Stomach smooth muscle (tissue), 2 donors: ENCODE results near the gene AHDC1.

Source experiments
- H3K27ac ChIP-seq: one replicate; pipeline ENCODE4 v1.7.0; 2013; ENCODE audit warnings: mild to moderate bottlenecking, low read length, inconsistent platforms
- H3K27me3 ChIP-seq, 2 donors: one replicate each; pipeline ENCODE4 v1.7.0; 2013; ENCODE audit warnings: low read length in 2 of 2; ENCODE audit not compliant: insufficient read depth in 2 of 2, control insufficient read depth in 1 of 2
- H3K36me3 ChIP-seq, 2 donors: one replicate each; pipeline ENCODE4 v1.7.0; 2013; ENCODE audit warnings: low read length in 2 of 2; ENCODE audit not compliant: control insufficient read depth in 2 of 2, insufficient read depth in 2 of 2
- H3K4me1 ChIP-seq: one replicate; pipeline ENCODE4 v1.7.0; 2013; ENCODE audit warnings: low read length; ENCODE audit not compliant: control insufficient read depth, insufficient read depth
- H3K4me3 ChIP-seq, 2 donors: one replicate each; pipeline ENCODE4 v1.7.0; 2013; ENCODE audit warnings: low read length in 2 of 2
- H3K9ac ChIP-seq, 2 donors: one replicate each; pipeline ENCODE4 v1.7.0; 2013; ENCODE audit warnings: low read length in 2 of 2, mild to moderate bottlenecking in 1 of 2
- H3K9me3 ChIP-seq, 2 donors: one replicate each; pipeline ENCODE4 v1.7.0; 2013; ENCODE audit warnings: low read length in 2 of 2; ENCODE audit not compliant: control insufficient read depth in 2 of 2
- donor health status: healthy.
- donor health status: Pancreatic carcinoma.

Gene AHDC1

GRCh38 chr1:27603681-27604578 lies at the start of gene AHDC1:
Gene AHDC1 (minus strand): TSS chr1:27604144. CDS start chr1:27552115, 52,029 bp downstream.
- H3K36me3 ChIP-seq: no peaks in the 10 kb centered on the region
- H3K27ac ChIP-seq: peak within 1 kb of the TSS; percentile 80
- no peaks in the 10 kb centered on the region for H3K27me3 ChIP-seq
- peak within 1 kb of the TSS; percentile 81 to 84 for H3K4me3 ChIP-seq
- peaks cover 40% of the 10 kb centered on the region for H3K4me1 ChIP-seq
- H3K9me3 ChIP-seq: no peaks in the 10 kb centered on the region
- H3K9ac ChIP-seq: peak within 1 kb of the TSS; percentile 75 to 80

GRCh38 chr1:27652111-27652864 lies 48.3 kb upstream of the AHDC1 start:
- Histone ChIP-seq H3K9ac (no peak overlapping the region), H3K36me3 (no peaks in the 10 kb centered on the region), H3K27me3 (no peaks in the 10 kb centered on the region), H3K4me3 (no peak overlapping the region), H3K4me1 (peaks cover 32% of the 10 kb centered on the region), H3K27ac (no peak overlapping the region), H3K9me3 (no peaks in the 10 kb centered on the region)

GRCh38 chr1:27650539-27651175 lies 46.7 kb upstream of the AHDC1 start:
- Histone ChIP-seq H3K36me3 (no peaks in the 10 kb centered on the region), H3K27ac (no peak overlapping the region), H3K4me1 (peaks cover 23% of the 10 kb centered on the region), H3K27me3 (no peaks in the 10 kb centered on the region), H3K9me3 (no peaks in the 10 kb centered on the region), H3K4me3 (no peak overlapping the region), H3K9ac (no peak overlapping the region)

GRCh38 chr1:27650171-27650538 lies 46.2 kb upstream of the AHDC1 start:
- no peak overlapping the region for H3K9ac ChIP-seq
- H3K27ac ChIP-seq: no peak overlapping the region
- H3K4me1 ChIP-seq: peaks cover 18% of the 10 kb centered on the region

GRCh38 chr1:27649306-27649635 lies 45.3 kb upstream of the AHDC1 start:
- Histone ChIP-seq H3K4me1 (peaks cover 16% of the 10 kb centered on the region), H3K9ac (no peak overlapping the region), H3K9me3 (no peaks in the 10 kb centered on the region), H3K27ac (no peak overlapping the region), H3K27me3 (no peaks in the 10 kb centered on the region), H3K4me3 (no peak overlapping the region), H3K36me3 (no peaks in the 10 kb centered on the region)

More at GRCh38 chr1:27650171-27650538, 46.2 kb upstream of the AHDC1 start:
- Histone ChIP-seq H3K4me3 (no peak overlapping the region), H3K27me3 (no peaks in the 10 kb centered on the region), H3K9me3 (no peaks in the 10 kb centered on the region), H3K36me3 (no peaks in the 10 kb centered on the region)

DNA sequence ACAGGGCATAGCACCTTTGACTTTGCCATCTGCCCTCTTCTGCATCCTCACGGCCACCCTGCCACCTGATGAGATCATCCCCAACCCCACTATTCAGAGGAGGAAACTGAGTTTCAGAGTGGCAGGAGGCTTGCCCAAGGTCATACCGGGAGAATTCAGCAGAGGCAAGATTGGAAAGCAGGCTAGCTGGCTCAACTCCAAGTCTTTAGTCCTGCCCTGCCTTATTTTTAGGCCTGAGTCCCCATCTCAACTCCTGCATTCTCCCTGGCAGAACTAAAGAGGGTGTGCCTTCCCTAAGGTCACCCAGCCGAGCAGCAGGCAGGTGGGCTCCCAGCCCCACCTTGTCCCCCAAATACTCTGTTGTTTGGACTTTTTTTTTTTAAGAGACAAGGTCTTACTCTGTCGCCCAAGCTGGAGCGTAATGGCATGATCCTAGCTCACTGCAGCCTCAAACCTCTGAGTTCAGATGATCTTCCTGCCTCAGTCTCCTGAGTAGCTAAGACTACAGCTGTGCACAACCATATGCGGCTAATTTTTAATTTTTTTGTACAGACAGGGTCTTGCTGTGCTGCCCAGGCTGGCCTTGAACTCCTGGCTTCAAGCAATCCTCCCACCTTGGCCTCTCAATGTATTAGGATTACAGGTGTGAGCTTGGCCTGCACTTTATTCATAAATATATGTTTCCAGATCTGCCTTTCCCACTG lies 44.8 kb upstream of the AHDC1 start:
- no peaks in the 10 kb centered on the region for H3K9me3 ChIP-seq
- peaks cover 18% of the 10 kb centered on the region for H3K4me1 ChIP-seq
- no peak overlapping the region for H3K4me3 ChIP-seq
- H3K27ac ChIP-seq: no peak overlapping the region
- H3K9ac ChIP-seq: no peak overlapping the region
- no peaks in the 10 kb centered on the region for H3K27me3 ChIP-seq
- no peaks in the 10 kb centered on the region for H3K36me3 ChIP-seq

GRCh38 chr1:27647328-27647727 lies 43.4 kb upstream of the AHDC1 start:
- H3K27me3 ChIP-seq: no peaks in the 10 kb centered on the region
- H3K9me3 ChIP-seq: no peaks in the 10 kb centered on the region
- H3K27ac ChIP-seq: no peak overlapping the region
- no peak overlapping the region for H3K9ac ChIP-seq
- H3K36me3 ChIP-seq: no peaks in the 10 kb centered on the region
- no peak overlapping the region for H3K4me3 ChIP-seq
- H3K4me1 ChIP-seq: peaks cover 21% of the 10 kb centered on the region

DNA sequence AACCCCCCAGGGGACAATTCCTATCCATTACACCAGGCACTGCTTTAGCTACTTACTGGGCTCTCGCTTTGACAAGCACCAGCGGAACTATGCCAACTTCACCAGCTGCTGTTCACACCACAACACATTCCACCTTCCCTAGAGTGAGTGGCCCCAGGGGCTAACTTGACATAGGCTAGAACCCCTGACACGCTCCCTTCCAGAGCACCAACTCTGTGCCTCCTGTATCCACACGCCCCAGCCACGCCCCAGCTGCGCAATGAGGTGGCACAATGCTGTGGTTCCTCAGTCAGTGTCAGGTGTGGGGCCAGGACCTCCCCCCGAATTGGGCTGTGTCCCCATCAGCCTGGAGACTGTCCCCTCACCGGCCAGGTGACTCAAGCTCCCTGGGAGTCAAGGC lies 42.7 kb upstream of the AHDC1 start:
- Histone ChIP-seq H3K9me3 (no peaks in the 10 kb centered on the region), H3K27me3 (no peaks in the 10 kb centered on the region), H3K4me3 (no peak overlapping the region), H3K36me3 (no peaks in the 10 kb centered on the region), H3K9ac (no peak overlapping the region), H3K4me1 (peaks cover 21% of the 10 kb centered on the region), H3K27ac (no peak overlapping the region)

DNA sequence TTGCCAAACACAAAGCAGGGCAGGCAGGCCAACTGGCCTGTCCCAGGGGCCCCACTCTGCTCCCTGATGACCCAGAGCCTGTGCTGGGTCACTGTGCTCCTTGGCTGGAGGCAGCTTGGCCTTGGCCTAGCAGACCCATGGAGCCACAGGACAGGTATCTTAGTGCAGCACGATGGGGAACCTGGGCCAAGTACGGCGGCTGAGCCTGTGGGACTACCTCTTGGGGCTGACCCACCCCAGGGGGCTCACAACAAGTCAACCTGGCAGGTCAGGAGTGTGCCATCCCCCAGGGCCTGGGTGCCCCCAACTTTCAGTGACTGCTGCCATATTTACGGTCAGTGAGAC lies 41.1 kb upstream of the AHDC1 start:
- no peak overlapping the region for H3K9ac ChIP-seq
- no peaks in the 10 kb centered on the region for H3K27me3 ChIP-seq
- H3K4me1 ChIP-seq: peaks cover 13% of the 10 kb centered on the region
- no peak overlapping the region for H3K27ac ChIP-seq
- no peak overlapping the region for H3K4me3 ChIP-seq
- H3K36me3 ChIP-seq: no peaks in the 10 kb centered on the region
- H3K9me3 ChIP-seq: no peaks in the 10 kb centered on the region

DNA sequence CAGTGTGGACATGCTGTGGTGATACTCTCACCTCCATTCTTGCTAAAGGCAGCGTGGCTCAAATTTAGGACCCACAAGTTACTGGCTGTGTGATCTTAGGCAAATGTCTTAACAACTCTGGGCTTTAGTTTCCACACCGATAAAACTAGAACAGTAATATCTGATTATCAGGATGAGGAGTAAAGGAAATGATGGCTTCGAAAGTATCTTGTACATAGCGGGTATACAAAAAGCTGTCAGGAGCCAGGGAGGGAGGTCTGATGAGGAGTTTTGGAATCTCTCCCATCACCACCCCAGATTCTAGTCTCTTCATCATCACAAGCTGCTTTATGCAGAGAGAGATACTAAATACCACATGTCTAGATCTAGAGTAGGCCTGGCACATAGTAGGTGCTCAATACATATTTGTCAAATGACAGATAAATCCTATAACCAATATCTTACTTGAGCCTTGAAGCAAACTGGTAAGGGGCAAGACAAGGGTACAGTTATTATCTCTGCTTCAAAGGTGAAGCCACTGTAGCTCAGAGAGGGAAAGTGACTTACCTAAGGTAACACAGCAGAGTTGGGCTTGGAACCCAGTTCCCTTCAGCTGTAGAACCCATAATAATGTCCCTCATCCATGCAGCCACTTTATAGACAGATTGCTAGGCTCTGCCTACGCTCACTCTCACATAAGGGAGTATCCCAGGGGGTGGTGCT lies 40.6 kb upstream of the AHDC1 start:
- Histone ChIP-seq H3K9me3 (no peaks in the 10 kb centered on the region), H3K9ac (peak overlapping the region in 1 of 2 donors; percentile 15), H3K27ac (no peak overlapping the region), H3K4me1 (peaks cover 13% of the 10 kb centered on the region), H3K36me3 (no peaks in the 10 kb centered on the region), H3K4me3 (no peak overlapping the region), H3K27me3 (no peaks in the 10 kb centered on the region)
